CD4-positive, alpha-beta T cell treated with Interleukin-6 at 100 ng/mL for 8 hours (primary cell): Measurements from ENCODE around the gene DOK7.
A peak's percentile ranks its signal among the peaks of the same experiment; 100 is the strongest.
"Not testable (repeated sequence)": the region's sequence is repeated elsewhere in the genome, so short reads cannot be mapped to it uniquely, and the experiment has no call there.

ENCODE experiments used
- DNase-seq: peaks from one replicate; pipeline ENCODE4 v3.0.0-alpha.2; 2020; ENCODE audit warnings: mixed read lengths, low spot score

The DOK7 gene

GRCh38 chr4:3442959-3443749 lies 20.0 kb upstream of the DOK7 start:
- DNase-seq = peak; percentile 42

GRCh38 chr4:3443750-3444309 lies 19.3 kb upstream of the DOK7 start:
- no peak for DNase-seq

GRCh38 chr4:3444351-3445110 lies 18.6 kb upstream of the DOK7 start:
- no peak for DNase-seq

GRCh38 chr4:3445111-3445820 lies 17.8 kb upstream of the DOK7 start:
- no peak for DNase-seq

GRCh38 chr4:3445829-3446545 lies 17.1 kb upstream of the DOK7 start:
- DNase-seq = no peak

GRCh38 chr4:3446631-3447320 lies 16.3 kb upstream of the DOK7 start:
- DNase-seq = no peak

GRCh38 chr4:3447431-3448395 lies 15.4 kb upstream of the DOK7 start:
- DNase-seq = no peak

- no peak for DNase-seq
Measured at GRCh38 chr4:3449047-3449573, 14.0 kb upstream of the DOK7 start.

GRCh38 chr4:3449574-3450534 lies 13.3 kb upstream of the DOK7 start:
- no peak for DNase-seq

GRCh38 chr4:3450643-3451042 lies 12.5 kb upstream of the DOK7 start:
- no peak for DNase-seq

GRCh38 chr4:3451956-3452355 lies 11.2 kb upstream of the DOK7 start:
- no peak for DNase-seq

- no peak for DNase-seq
Measured at GRCh38 chr4:3452376-3452775, 10.7 kb upstream of the DOK7 start.

GRCh38 chr4:3455596-3455995 lies 7.5 kb upstream of the DOK7 start:
- DNase-seq = not testable (repeated sequence)

- DNase-seq = no peak
Measured at GRCh38 chr4:3458371-3458770, 4.7 kb upstream of the DOK7 start.

GRCh38 chr4:3459156-3459555 lies 4.0 kb upstream of the DOK7 start:
- DNase-seq = not testable (repeated sequence)

GRCh38 chr4:3460926-3461325 lies 2.2 kb upstream of the DOK7 start:
- no peak for DNase-seq

- DNase-seq = no peak
Measured at GRCh38 chr4:3461515-3462291, 1.4 kb upstream of the DOK7 start.

- no peak for DNase-seq
Measured at GRCh38 chr4:3462321-3462789, 751 bp upstream of the DOK7 start.
